Measurements from ENCODE around the gene PEAK3. TPM values are rescaled to one million over a fixed set of nuclear protein-coding genes. Genes with fewer than 3 reads are reported as not detected.
A peak's percentile ranks its signal among the peaks of the same experiment; 100 is the strongest.

Gene PEAK3
- total and polyA plus RNA-seq, 9 of the 15 experiments (the other 6 are each of a cell fraction or from before 2014, with no cell fraction given), result 0.07 to 0.40 TPM; not detected in 7

DNA sequence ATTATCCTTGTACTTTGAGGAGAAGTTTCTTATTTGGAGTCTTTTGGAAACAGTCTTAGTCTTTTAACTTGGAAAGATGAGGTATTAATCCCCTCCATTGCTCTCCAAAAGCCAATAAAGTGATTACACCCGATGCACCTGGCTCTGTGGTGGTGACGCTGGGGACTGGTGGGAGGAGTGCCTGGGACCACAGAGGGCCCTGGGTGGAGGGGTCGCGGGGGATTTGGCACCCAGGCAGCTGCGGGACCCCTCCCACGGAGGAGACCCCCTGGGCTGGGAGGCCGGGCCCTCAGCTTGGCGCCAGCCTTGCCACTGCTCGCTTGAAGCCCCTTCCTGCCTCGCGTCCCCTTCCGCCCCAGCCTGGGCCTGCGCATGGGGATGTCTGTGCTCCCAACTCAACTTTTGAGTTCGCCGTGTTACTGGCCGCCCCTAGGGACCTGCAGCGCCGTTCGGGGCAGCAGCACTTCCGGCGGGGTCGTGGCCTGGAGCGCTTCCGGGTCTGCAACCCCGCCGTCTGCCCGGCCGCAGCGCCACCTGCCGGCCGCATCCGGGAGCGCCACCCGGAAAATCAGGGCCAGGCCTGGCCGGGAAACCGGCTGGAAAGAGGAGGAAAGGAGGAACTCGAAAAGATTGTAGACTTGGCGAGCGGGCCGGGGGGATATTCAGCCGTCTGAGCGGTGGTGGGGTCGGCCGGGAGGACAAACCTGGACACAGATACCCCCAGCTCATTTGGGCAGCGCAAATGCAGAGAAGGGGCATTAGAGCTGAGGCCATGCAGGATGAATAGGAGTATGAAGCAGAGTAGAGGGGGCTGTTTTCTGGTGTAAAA, 8.4 kb downstream of the PEAK3 start (continued):
- TF ChIP-seq PRDM10 (IDR thresholded peaks at IDR 0.05; ENCODE audit: partially characterized antibody), result no peak
- no peak for TF ChIP-seq ZBTB34 (CRISPR knock-in tag; IDR thresholded peaks at IDR 0.05)
- TF ChIP-seq TRIM28 (IDR thresholded peaks at IDR 0.05), result no peak
- peak; percentile 62; the same call in 1 of the 2 replicates for TF ChIP-seq DNMT1 (IDR thresholded peaks at IDR 0.05)
- TF ChIP-seq, protein P1, sequence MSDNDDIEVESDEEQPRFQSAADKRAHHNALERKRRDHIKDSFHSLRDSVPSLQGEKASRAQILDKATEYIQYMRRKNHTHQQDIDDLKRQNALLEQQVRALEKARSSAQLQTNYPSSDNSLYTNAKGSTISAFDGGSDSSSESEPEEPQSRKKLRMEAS (CRISPR knock-in tag; IDR thresholded peaks at IDR 0.05), result peak; percentile 76
- TF ChIP-seq ZNF830 (CRISPR knock-in tag; IDR thresholded peaks at IDR 0.05), result 0 out of 2 replicates have a peak, but pooled peaks have one; percentile 36
- no peak for TF ChIP-seq ELK1 (CRISPR knock-in tag; IDR thresholded peaks at IDR 0.05)
- TF ChIP-seq SMARCE1 (IDR thresholded peaks at IDR 0.05), result no peak
- TF ChIP-seq KHSRP (IDR thresholded peaks at IDR 0.05), result peak; percentile 36; the same call in 1 of the 2 replicates
- TF ChIP-seq CREB1 (IDR thresholded peaks at IDR 0.05), result peak; percentile 46; the same call in 1 of the 2 replicates
- TF ChIP-seq CREB1 (CRISPR knock-in tag; IDR thresholded peaks at IDR 0.05), result peak; percentile 65
- TF ChIP-seq, protein P2, sequence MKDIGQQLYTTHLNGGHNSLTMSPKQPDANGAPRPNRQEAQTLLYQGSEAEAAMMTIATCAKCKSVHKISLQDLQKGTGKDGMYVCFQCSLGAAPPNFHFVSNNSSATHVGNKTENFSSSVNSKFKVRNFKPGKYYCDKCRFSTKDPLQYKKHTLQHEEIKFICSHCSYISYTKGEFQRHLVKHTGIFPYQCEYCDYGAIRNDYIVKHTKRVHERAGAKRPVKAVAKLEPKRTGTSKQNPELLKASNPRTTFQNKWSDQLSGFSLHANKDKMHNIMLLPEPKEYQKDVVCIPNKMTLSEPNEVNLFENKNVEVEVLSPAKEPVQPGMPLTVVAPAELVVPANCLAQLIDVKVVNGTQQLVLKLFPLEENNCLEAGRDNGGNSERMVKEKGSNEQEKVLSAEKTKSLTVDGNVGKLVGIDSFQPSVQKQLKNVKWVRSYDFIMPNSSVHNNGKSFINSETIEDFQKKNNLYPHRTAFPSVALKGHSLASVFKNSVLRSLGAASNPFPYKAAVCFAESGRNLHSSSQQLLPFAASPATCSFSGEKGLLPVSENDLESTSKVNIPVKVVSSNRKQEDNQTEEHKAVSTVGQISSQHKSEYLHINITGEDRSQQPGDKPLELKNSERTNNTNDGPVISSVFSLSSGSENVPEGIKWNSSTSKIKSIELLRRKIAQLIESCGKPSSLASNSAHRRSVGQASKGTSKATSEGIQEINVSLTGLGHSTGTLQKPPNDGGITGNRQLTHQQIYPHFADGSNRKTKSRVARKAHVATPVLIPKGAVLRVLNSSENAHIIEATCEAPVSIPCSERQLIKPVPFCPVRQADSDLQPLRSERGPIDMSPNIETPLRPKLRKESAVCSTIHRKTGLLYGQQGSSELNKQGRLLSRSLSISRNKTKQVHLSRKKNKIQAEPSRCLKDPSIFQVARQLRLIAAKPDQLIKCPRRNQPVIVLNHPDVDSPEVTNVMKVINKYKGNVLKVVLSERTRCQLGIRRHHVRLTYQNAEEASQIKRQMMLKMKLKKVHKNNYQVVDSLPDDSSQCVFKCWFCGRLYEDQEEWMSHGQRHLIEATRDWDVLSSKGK (CRISPR knock-in tag; IDR thresholded peaks at IDR 0.05), result no peak
- TF ChIP-seq, protein P3, sequence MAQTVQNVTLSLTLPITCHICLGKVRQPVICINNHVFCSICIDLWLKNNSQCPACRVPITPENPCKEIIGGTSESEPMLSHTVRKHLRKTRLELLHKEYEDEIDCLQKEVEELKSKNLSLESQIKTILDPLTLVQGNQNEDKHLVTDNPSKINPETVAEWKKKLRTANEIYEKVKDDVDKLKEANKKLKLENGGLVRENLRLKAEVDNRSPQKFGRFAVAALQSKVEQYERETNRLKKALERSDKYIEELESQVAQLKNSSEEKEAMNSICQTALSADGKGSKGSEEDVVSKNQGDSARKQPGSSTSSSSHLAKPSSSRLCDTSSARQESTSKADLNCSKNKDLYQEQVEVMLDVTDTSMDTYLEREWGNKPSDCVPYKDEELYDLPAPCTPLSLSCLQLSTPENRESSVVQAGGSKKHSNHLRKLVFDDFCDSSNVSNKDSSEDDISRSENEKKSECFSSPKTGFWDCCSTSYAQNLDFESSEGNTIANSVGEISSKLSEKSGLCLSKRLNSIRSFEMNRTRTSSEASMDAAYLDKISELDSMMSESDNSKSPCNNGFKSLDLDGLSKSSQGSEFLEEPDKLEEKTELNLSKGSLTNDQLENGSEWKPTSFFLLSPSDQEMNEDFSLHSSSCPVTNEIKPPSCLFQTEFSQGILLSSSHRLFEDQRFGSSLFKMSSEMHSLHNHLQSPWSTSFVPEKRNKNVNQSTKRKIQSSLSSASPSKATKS (CRISPR knock-in tag; IDR thresholded peaks at IDR 0.05), result 0 out of 2 replicates have a peak, but pooled peaks have one; percentile 62
- peak; percentile 72 for TF ChIP-seq SUPT5H (IDR thresholded peaks at IDR 0.05)
- TF ChIP-seq CHD2 (IDR thresholded peaks at IDR 0.05; ENCODE audit: low read depth, low read length), result 0 out of 2 replicates have a peak, but pooled peaks have one; percentile 13
- no peak for TF ChIP-seq SMARCA4 (IDR thresholded peaks at IDR 0.05)
